Measurements from ENCODE around the gene ATG9A.
"Not testable (repeated sequence)": the region's sequence is repeated elsewhere in the genome, so short reads cannot be mapped to it uniquely, and the experiment has no call there.

GRCh38 chr2:219201331-219201730, 28.1 kb downstream of the ATG9A start:
- TF ChIP-seq CTCF, POLR2A (IDR thresholded peaks at IDR 0.05): not testable (repeated sequence)

All from uterus (tissue), 2 donors.